NCI-H187 treated with DMSO at 0.1 percent for 48 hours (cell line): ENCODE data around the gene SS18L1.
A peak's percentile ranks its signal among the peaks of the same experiment; 100 is the strongest.

ENCODE experiments used
- DNase-seq: peaks from one replicate; lab custom pipeline; 2025; lab: John Stamatoyannopoulos, UW

The SS18L1 gene

GRCh38 chr20:62174021-62174804 is 30.6 kb downstream of the SS18L1 start:
- DNase-seq, result no peak

GRCh38 chr20:62174870-62175624 is 31.5 kb downstream of the SS18L1 start:
- DNase-seq, result no peak

GRCh38 chr20:62175711-62176110 is 32.1 kb downstream of the SS18L1 start:
- DNase-seq, result no peak

- DNase-seq, result no peak
Measured at GRCh38 chr20:62176866-62177265, 33.3 kb downstream of the SS18L1 start.

- no peak for DNase-seq
Measured at GRCh38 chr20:62177307-62177706, 33.7 kb downstream of the SS18L1 start.

GRCh38 chr20:62178316-62179161 is 35.0 kb downstream of the SS18L1 start:
- no peak for DNase-seq

GRCh38 chr20:62179162-62179504 is 35.6 kb downstream of the SS18L1 start:
- DNase-seq, result no peak

GRCh38 chr20:62181808-62182207 is 38.2 kb downstream of the SS18L1 start:
- no peak for DNase-seq

GRCh38 chr20:62182469-62183425 is 39.2 kb downstream of the SS18L1 start, which contains the start of gene MTG2:
Gene MTG2 (plus strand): TSS chr20:62183028. CDS start chr20:62193421, 10,393 bp downstream.
- peak; percentile 80 for DNase-seq

- DNase-seq, result no peak
Measured at GRCh38 chr20:62183426-62184142, 40.0 kb downstream of the SS18L1 start.

GRCh38 chr20:62186096-62186426 is 42.5 kb downstream of the SS18L1 start:
- no peak for DNase-seq

- no peak for DNase-seq
Measured at GRCh38 chr20:62186887-62187866, 43.6 kb downstream of the SS18L1 start.

GRCh38 chr20:62190639-62191411 is 47.3 kb downstream of the SS18L1 start:
- no peak for DNase-seq

- no peak for DNase-seq
Measured at GRCh38 chr20:62191781-62192559, 48.4 kb downstream of the SS18L1 start.

GRCh38 chr20:62192635-62193034 is 49.1 kb downstream of the SS18L1 start:
- DNase-seq, result no peak

- DNase-seq, result no peak
Measured at GRCh38 chr20:62193079-62194025, 49.8 kb downstream of the SS18L1 start.

- no peak for DNase-seq
Measured at GRCh38 chr20:62195075-62195405, 51.5 kb downstream of the SS18L1 start.
